Activated T-cell treated with anti-CD3 and anti-CD28 coated beads, Interleukin-2, amount 50 U/mL, for 24 hours (primary cell): ENCODE results near the gene PLP2.
"Not testable (repeated sequence)": the region's sequence is repeated elsewhere in the genome, so short reads cannot be mapped to it uniquely, and the experiment has no call there.

ENCODE experiments used
- DNase-seq: peaks from one replicate; pipeline ENCODE4 v3.0.0-alpha.2; 2020
- H3K27ac Mint-ChIP-seq: 2 replicates; pipeline ENCODE4 v1.8.0; 2020; ENCODE audit warnings: mild to moderate bottlenecking, mixed read lengths
- H3K27me3 Mint-ChIP-seq: 2 replicates; pipeline ENCODE4 v1.8.0; 2020; ENCODE audit warnings: mixed read lengths
- H3K36me3 Mint-ChIP-seq: 2 replicates; pipeline ENCODE4 v1.8.0; 2020; ENCODE audit warnings: low read depth, mixed read lengths
- H3K4me1 Mint-ChIP-seq: 2 replicates; pipeline ENCODE4 v1.8.0; 2020; ENCODE audit warnings: low read depth, mixed read lengths
- H3K4me3 Mint-ChIP-seq: 2 replicates; pipeline ENCODE4 v1.8.0; 2020; ENCODE audit warnings: mild to moderate bottlenecking, moderate library complexity, mixed read lengths
- H3K9me3 Mint-ChIP-seq: 2 replicates; pipeline ENCODE4 v1.8.0; 2020; ENCODE audit warnings: mixed read lengths

Gene PLP2

GRCh38 chrX:49171752-49172279 is at the start of gene PLP2:
Gene PLP2 (plus strand): TSS chrX:49171898. CDS start chrX:49172001, 103 bp downstream.
- Mint-ChIP-seq H3K36me3 (peaks cover 47% of the 10 kb centered on the region), H3K27me3 (no peaks in the 10 kb centered on the region), H3K4me3 (peak within 1 kb of the TSS; percentile 88), H3K27ac (peak within 1 kb of the TSS; percentile 94), H3K9me3 (no peaks in the 10 kb centered on the region), H3K4me1 (peaks cover 45% of the 10 kb centered on the region)
- peak; percentile 81 for DNase-seq

GRCh38 chrX:49122499-49122898 is 49.2 kb upstream of the PLP2 start:
- H3K4me1 Mint-ChIP-seq, result peaks cover 17% of the 10 kb centered on the region
- DNase-seq, result no peak
- peaks cover 27% of the 10 kb centered on the region for H3K27me3 Mint-ChIP-seq
- peaks cover 40% of the 10 kb centered on the region for H3K36me3 Mint-ChIP-seq
- peak overlapping the region; percentile 97 for H3K27ac Mint-ChIP-seq
- no peaks in the 10 kb centered on the region for H3K9me3 Mint-ChIP-seq
- peak overlapping the region; percentile 97 for H3K4me3 Mint-ChIP-seq

- H3K4me3 Mint-ChIP-seq, H3K4me1 Mint-ChIP-seq, DNase-seq, H3K36me3 Mint-ChIP-seq, H3K27ac Mint-ChIP-seq, H3K9me3 Mint-ChIP-seq: not testable (repeated sequence)
- peaks cover 15% of the 10 kb centered on the region for H3K27me3 Mint-ChIP-seq
Observed at GRCh38 chrX:49127742-49128258, 43.9 kb upstream of the PLP2 start.

GRCh38 chrX:49129427-49129826 is 42.3 kb upstream of the PLP2 start:
- peaks cover 2% of the 10 kb centered on the region for H3K27me3 Mint-ChIP-seq
- H3K9me3 Mint-ChIP-seq, result no peaks in the 10 kb centered on the region
- no peak overlapping the region for H3K27ac Mint-ChIP-seq
- no peak for DNase-seq
- no peaks in the 10 kb centered on the region for H3K36me3 Mint-ChIP-seq
- no peak overlapping the region for H3K4me3 Mint-ChIP-seq
- H3K4me1 Mint-ChIP-seq, result no peaks in the 10 kb centered on the region

GRCh38 chrX:49132275-49132674 is 39.4 kb upstream of the PLP2 start:
- H3K27ac Mint-ChIP-seq, DNase-seq, H3K36me3 Mint-ChIP-seq, H3K27me3 Mint-ChIP-seq, H3K9me3 Mint-ChIP-seq, H3K4me1 Mint-ChIP-seq, H3K4me3 Mint-ChIP-seq: not testable (repeated sequence)

- Mint-ChIP-seq H3K36me3 (no peaks in the 10 kb centered on the region), H3K27ac (no peak overlapping the region), H3K4me3 (no peak overlapping the region), H3K9me3 (no peaks in the 10 kb centered on the region), H3K4me1 (no peaks in the 10 kb centered on the region), H3K27me3 (peaks cover 2% of the 10 kb centered on the region)
- no peak for DNase-seq
Observed at GRCh38 chrX:49133759-49134158, 37.9 kb upstream of the PLP2 start.

GRCh38 chrX:49137492-49137891 is 34.2 kb upstream of the PLP2 start:
- Mint-ChIP-seq H3K9me3 (peaks cover 12% of the 10 kb centered on the region), H3K36me3 (no peaks in the 10 kb centered on the region), H3K4me1 (no peaks in the 10 kb centered on the region), H3K27me3 (no peaks in the 10 kb centered on the region), H3K4me3 (no peak overlapping the region), H3K27ac (no peak overlapping the region)
- no peak for DNase-seq

- Mint-ChIP-seq H3K27ac (no peak overlapping the region), H3K36me3 (no peaks in the 10 kb centered on the region), H3K4me1 (peaks cover 1% of the 10 kb centered on the region), H3K9me3 (peaks cover 12% of the 10 kb centered on the region), H3K4me3 (no peak overlapping the region), H3K27me3 (no peaks in the 10 kb centered on the region)
- DNase-seq, result no peak
Observed at GRCh38 chrX:49139713-49140112, 32.0 kb upstream of the PLP2 start.

- H3K27me3 Mint-ChIP-seq, H3K36me3 Mint-ChIP-seq, H3K27ac Mint-ChIP-seq, DNase-seq, H3K4me1 Mint-ChIP-seq, H3K4me3 Mint-ChIP-seq: not testable (repeated sequence)
- H3K9me3 Mint-ChIP-seq, result peaks cover 12% of the 10 kb centered on the region
Observed at GRCh38 chrX:49142264-49142663, 29.4 kb upstream of the PLP2 start.

- not testable (repeated sequence) for H3K36me3 Mint-ChIP-seq, H3K4me3 Mint-ChIP-seq, H3K4me1 Mint-ChIP-seq, H3K27me3 Mint-ChIP-seq, DNase-seq, H3K27ac Mint-ChIP-seq
- H3K9me3 Mint-ChIP-seq, result peaks cover 12% of the 10 kb centered on the region
Observed at GRCh38 chrX:49143154-49143553, 28.5 kb upstream of the PLP2 start.

GRCh38 chrX:49147282-49147681 is 24.4 kb upstream of the PLP2 start:
- Mint-ChIP-seq H3K4me1 (peaks cover 1% of the 10 kb centered on the region), H3K27ac (no peak overlapping the region), H3K9me3 (no peaks in the 10 kb centered on the region), H3K4me3 (no peak overlapping the region), H3K27me3 (peaks cover 11% of the 10 kb centered on the region), H3K36me3 (no peaks in the 10 kb centered on the region)
- no peak for DNase-seq

- no peak for DNase-seq
Observed at GRCh38 chrX:49147936-49148335, 23.8 kb upstream of the PLP2 start.

GRCh38 chrX:49148390-49149100 is 23.2 kb upstream of the PLP2 start:
- not testable (repeated sequence) for H3K27ac Mint-ChIP-seq, H3K4me3 Mint-ChIP-seq, DNase-seq, H3K4me1 Mint-ChIP-seq, H3K9me3 Mint-ChIP-seq, H3K36me3 Mint-ChIP-seq
- H3K27me3 Mint-ChIP-seq, result peaks cover 11% of the 10 kb centered on the region

More at GRCh38 chrX:49147936-49148335, 23.8 kb upstream of the PLP2 start:
- Mint-ChIP-seq H3K4me3 (no peak overlapping the region), H3K27ac (no peak overlapping the region), H3K4me1 (peaks cover 1% of the 10 kb centered on the region), H3K36me3 (no peaks in the 10 kb centered on the region), H3K9me3 (no peaks in the 10 kb centered on the region), H3K27me3 (peaks cover 11% of the 10 kb centered on the region)

- H3K27me3 Mint-ChIP-seq, result peaks cover 11% of the 10 kb centered on the region
- H3K36me3 Mint-ChIP-seq, H3K4me3 Mint-ChIP-seq, H3K9me3 Mint-ChIP-seq, H3K4me1 Mint-ChIP-seq, H3K27ac Mint-ChIP-seq, DNase-seq: not testable (repeated sequence)
Observed at GRCh38 chrX:49149291-49149690, 22.4 kb upstream of the PLP2 start.

- no peak overlapping the region for H3K4me3 Mint-ChIP-seq
- H3K36me3 Mint-ChIP-seq, result no peaks in the 10 kb centered on the region
- peaks cover 19% of the 10 kb centered on the region for H3K4me1 Mint-ChIP-seq
- no peaks in the 10 kb centered on the region for H3K9me3 Mint-ChIP-seq
- no peak overlapping the region for H3K27ac Mint-ChIP-seq
- DNase-seq, result no peak
- H3K27me3 Mint-ChIP-seq, result no peaks in the 10 kb centered on the region
Observed at GRCh38 chrX:49153467-49153866, 18.2 kb upstream of the PLP2 start.
